NCI-H1105 (cell line): ENCODE measurements around the gene CEP164.
A peak's percentile ranks its signal among the peaks of the same experiment; 100 is the strongest.

Experiments used
- DNase-seq: peaks from one replicate; lab custom pipeline; 2025; lab: John Stamatoyannopoulos, UW

CEP164 gene

GRCh38 chr11:117421476-117421875 is 93.8 kb downstream of the CEP164 start:
- no peak for DNase-seq

- DNase-seq = no peak
These were observed 95.5 kb downstream of the CEP164 start for GRCh38 chr11:117423046-117423575.

- no peak for DNase-seq
These were observed 97.1 kb downstream of the CEP164 start for GRCh38 chr11:117424781-117425180.

- DNase-seq = no peak
These were observed 98.1 kb downstream of the CEP164 start for GRCh38 chr11:117425679-117426296.

- DNase-seq = peak; percentile 63
These were observed 98.6 kb downstream of the CEP164 start for GRCh38 chr11:117426297-117426685.

GRCh38 chr11:117426941-117427340 is 99.3 kb downstream of the CEP164 start:
- DNase-seq = no peak

GRCh38 chr11:117427356-117427874 is 99.8 kb downstream of the CEP164 start:
- DNase-seq = no peak

- DNase-seq = no peak
These were observed 100.7 kb downstream of the CEP164 start for GRCh38 chr11:117428186-117428855.

- no peak for DNase-seq
These were observed 101.2 kb downstream of the CEP164 start for GRCh38 chr11:117428856-117429229.

GRCh38 chr11:117430293-117430955 is 102.8 kb downstream of the CEP164 start:
- no peak for DNase-seq

GRCh38 chr11:117431436-117431835 is 103.8 kb downstream of the CEP164 start:
- DNase-seq = no peak

- DNase-seq = no peak
These were observed 106.1 kb downstream of the CEP164 start for GRCh38 chr11:117433717-117434116.

- DNase-seq = no peak
These were observed 106.8 kb downstream of the CEP164 start for GRCh38 chr11:117434481-117434880.

- no peak for DNase-seq
These were observed 107.7 kb downstream of the CEP164 start for GRCh38 chr11:117435326-117435725.

- no peak for DNase-seq
These were observed 109.6 kb downstream of the CEP164 start for GRCh38 chr11:117437041-117437790.

GRCh38 chr11:117437791-117438130 is 110.1 kb downstream of the CEP164 start:
- DNase-seq = no peak

- no peak for DNase-seq
These were observed 110.8 kb downstream of the CEP164 start for GRCh38 chr11:117438371-117439000.

GRCh38 chr11:117439256-117439655 is 111.6 kb downstream of the CEP164 start:
- no peak for DNase-seq

- no peak for DNase-seq
These were observed 112.6 kb downstream of the CEP164 start for GRCh38 chr11:117440258-117440657.

- no peak for DNase-seq
These were observed 113.7 kb downstream of the CEP164 start for GRCh38 chr11:117441146-117441975.
